Body of pancreas (tissue), 4 donors: Measurements from ENCODE around the gene UBR2. TPM values are rescaled to one million over a fixed set of nuclear protein-coding genes. Genes with fewer than 3 reads are reported as not detected.

Source experiments
- ATAC-seq: fragments of 150-250 bp; one replicate; pipeline ENCODE4 v1.9.1; 2016
- DNase-seq, 4 donors: peaks; one replicate each; pipeline ENCODE4 v3.0.0-alpha.2; 2019
- H3K27ac ChIP-seq, 4 donors: fragments of 200-600 bp; sonication (generic); 1 replicate in 3 of 4; 2 replicates in 1 of 4; pipeline versions ENCODE4 v1.5.1 to v1.6.1; 2016 to 2019; ENCODE audit warnings: mild to moderate bottlenecking in 1 of 4, mixed read lengths in 1 of 4, moderate library complexity in 1 of 4
- H3K27me3 ChIP-seq, 2 donors: fragments of 200-600 bp; sonication (generic); one replicate each; pipeline ENCODE4 v1.6.0; 2016; ENCODE audit warnings: mild to moderate bottlenecking in 1 of 2
- H3K36me3 ChIP-seq, 2 donors: fragments of 200-600 bp; sonication (generic); replicated peaks in 1 of 2; 2 replicates each; pipeline ENCODE4 v1.5.1; 2016; ENCODE audit warnings: low read depth in 2 of 2; ENCODE audit not compliant: insufficient read depth in 1 of 2
- H3K4me1 ChIP-seq: fragments of 200-600 bp; sonication (generic); one replicate; pipeline ENCODE4 v1.6.0; 2016
- H3K4me3 ChIP-seq, 2 donors: fragments of 200-600 bp; sonication (generic); 1 replicate in 1 of 2; 2 replicates in 1 of 2; pipeline ENCODE4 v1.5.1; 2016 to 2019
- H3K9me3 ChIP-seq, 3 donors: fragments of 200-600 bp; sonication (generic); 1 replicate in 2 of 3; 2 replicates in 1 of 3; pipeline ENCODE4 v1.5.1; 2016
- POLR2A ChIP-seq, 3 donors: fragments of 450-650 bp; IDR thresholded peaks; one replicate each; pipeline ENCODE4 v1.6.1; 2016; ENCODE audit warnings: antibody characterized with exemption in 3 of 3, mild to moderate bottlenecking in 2 of 3
- WGBS, 2 donors: methylation state at CpG; one replicate each; pipeline ENCODE4 v1.1.5; 2017; 5-methylcytosine and 5-hydroxymethylcytosine counted together
- intact Hi-C: fragments of 100-400 bp; cut with DNase I; formaldehyde crosslinking; loops from one replicate; pipeline ENCODE4 v1.15.1; 2023
- total RNA-seq, 2 donors: library from RNA; depleted of rRNA; stranded (reverse); fragments of >200 nt; gene quantifications; one replicate each; pipeline ENCODE4 v1.1.0, GENCODE V29; 2016
- TF ChIP-seq, protein P1 (sequence below), 7 experiments: fragments of 450-650 bp in 4 of 7; fragments of 200-600 bp in 3 of 7; sonication (generic) in 3 of 7; IDR thresholded peaks; one replicate each; pipeline ENCODE4 v1.5.1; 2016 to 2019; ENCODE audit warnings: antibody characterized with exemption in 7 of 7

UBR2 gene
- total RNA-seq, 2 donors from 2014 or later: 19.4 to 23.9 TPM

DNA sequence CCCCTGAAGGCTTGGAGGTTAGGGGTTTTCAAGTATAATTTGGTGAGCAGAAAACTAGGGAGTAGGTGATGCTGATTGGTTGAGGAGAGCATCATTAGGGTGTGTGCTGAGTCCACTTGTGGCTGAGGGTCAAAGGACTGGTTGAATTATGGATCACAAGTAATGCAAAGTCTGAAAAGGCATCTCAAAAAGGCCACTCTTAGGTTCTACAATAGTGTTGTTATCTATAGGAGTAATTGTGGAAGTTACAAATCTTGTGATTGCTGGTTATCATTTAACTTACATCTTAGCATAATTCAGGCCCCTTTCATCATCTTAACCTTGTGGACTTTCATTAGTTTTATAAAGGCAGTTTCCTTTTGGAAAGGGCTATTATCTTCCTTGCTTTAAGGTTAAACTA lies 60.8 kb downstream of the UBR2 start:
- Histone ChIP-seq H3K9me3 (no peaks in the 10 kb centered on the region), H3K27me3 (no peaks in the 10 kb centered on the region), H3K4me3 (no peak overlapping the region), H3K27ac (no peak overlapping the region), H3K36me3 (peaks cover 0 to 3% of the 10 kb centered on the region in 2 donors), H3K4me1 (peaks cover 15% of the 10 kb centered on the region)
- DNase-seq: no peak
- no peak for TF ChIP-seq POLR2A (IDR thresholded peaks at IDR 0.05)
- TF ChIP-seq, protein P1, sequence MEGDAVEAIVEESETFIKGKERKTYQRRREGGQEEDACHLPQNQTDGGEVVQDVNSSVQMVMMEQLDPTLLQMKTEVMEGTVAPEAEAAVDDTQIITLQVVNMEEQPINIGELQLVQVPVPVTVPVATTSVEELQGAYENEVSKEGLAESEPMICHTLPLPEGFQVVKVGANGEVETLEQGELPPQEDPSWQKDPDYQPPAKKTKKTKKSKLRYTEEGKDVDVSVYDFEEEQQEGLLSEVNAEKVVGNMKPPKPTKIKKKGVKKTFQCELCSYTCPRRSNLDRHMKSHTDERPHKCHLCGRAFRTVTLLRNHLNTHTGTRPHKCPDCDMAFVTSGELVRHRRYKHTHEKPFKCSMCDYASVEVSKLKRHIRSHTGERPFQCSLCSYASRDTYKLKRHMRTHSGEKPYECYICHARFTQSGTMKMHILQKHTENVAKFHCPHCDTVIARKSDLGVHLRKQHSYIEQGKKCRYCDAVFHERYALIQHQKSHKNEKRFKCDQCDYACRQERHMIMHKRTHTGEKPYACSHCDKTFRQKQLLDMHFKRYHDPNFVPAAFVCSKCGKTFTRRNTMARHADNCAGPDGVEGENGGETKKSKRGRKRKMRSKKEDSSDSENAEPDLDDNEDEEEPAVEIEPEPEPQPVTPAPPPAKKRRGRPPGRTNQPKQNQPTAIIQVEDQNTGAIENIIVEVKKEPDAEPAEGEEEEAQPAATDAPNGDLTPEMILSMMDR (IDR thresholded peaks at IDR 0.05): no peak
- ATAC-seq: no peak
- intact Hi-C loops: no loop called here

DNA sequence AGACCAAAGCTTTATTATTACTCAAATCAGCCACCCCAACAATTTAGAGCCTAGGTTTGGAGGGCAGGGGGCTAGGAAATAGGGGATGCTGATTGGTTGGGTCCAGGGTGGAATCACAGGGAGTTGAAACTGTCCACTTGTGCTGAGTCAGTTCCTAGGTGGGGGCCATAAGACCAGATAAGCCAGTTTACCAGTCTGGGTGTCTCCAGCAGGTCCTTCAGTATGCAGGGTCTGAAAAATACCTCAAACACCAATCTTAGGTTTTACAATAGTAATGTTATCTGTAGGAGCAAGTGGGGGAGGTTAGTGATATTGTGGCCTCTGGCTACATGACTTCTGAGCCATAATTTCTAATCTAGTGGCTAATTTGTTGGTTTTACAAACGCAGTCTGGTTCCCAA lies 63.2 kb downstream of the UBR2 start:
- DNase-seq (no peak), ATAC-seq (no peak)
- no peaks in the 10 kb centered on the region for H3K27me3 ChIP-seq
- 72 to 88% methylated on average over 1 of the region's 1 CpG for WGBS, 2 donors
- peaks cover 15% of the 10 kb centered on the region for H3K4me1 ChIP-seq
- H3K27ac ChIP-seq: peak overlapping the region in 1 of 4 donors; percentile 33
- H3K9me3 ChIP-seq: no peaks in the 10 kb centered on the region
- intact Hi-C loops: no loop called here
- no peak for TF ChIP-seq POLR2A (IDR thresholded peaks at IDR 0.05)
- TF ChIP-seq, protein P1 (IDR thresholded peaks at IDR 0.05): no peak
- H3K36me3 ChIP-seq: peaks cover 0 to 8% of the 10 kb centered on the region in 2 donors
- no peak overlapping the region for H3K4me3 ChIP-seq

DNA sequence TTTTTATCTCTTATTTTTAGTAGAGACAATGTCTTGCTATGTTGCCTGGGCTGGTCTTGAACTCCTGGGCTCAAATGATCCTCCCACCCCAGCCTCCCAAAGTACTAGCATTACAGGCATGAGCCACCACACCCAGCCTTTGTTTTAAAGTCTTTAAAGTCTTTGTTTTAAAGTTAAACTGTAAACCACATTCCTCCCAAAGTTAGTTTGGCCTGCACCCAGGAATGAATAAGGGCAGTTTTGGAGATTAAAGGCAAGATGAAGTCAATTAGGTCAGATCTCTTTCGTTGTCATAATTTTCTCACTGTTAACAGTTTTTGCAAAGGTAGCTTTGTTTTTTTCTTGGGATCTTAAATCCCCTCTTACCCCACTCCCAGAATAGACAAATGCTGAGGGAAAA lies 63.8 kb downstream of the UBR2 start:
- no peak for DNase-seq
- WGBS, 2 donors: 29 to 42% methylated on average over 1 of the region's 1 CpG
- TF ChIP-seq, protein P1 (IDR thresholded peaks at IDR 0.05): no peak
- no peak for TF ChIP-seq POLR2A (IDR thresholded peaks at IDR 0.05)
- no peaks in the 10 kb centered on the region for H3K9me3 ChIP-seq
- intact Hi-C loops: no loop called here
- no peak overlapping the region for H3K4me3 ChIP-seq
- peaks cover 15% of the 10 kb centered on the region for H3K4me1 ChIP-seq
- peak; percentile 35 for ATAC-seq
- peaks cover 0 to 8% of the 10 kb centered on the region in 2 donors for H3K36me3 ChIP-seq
- peak overlapping the region in 1 of 4 donors; percentile 33 for H3K27ac ChIP-seq
- no peaks in the 10 kb centered on the region for H3K27me3 ChIP-seq

DNA sequence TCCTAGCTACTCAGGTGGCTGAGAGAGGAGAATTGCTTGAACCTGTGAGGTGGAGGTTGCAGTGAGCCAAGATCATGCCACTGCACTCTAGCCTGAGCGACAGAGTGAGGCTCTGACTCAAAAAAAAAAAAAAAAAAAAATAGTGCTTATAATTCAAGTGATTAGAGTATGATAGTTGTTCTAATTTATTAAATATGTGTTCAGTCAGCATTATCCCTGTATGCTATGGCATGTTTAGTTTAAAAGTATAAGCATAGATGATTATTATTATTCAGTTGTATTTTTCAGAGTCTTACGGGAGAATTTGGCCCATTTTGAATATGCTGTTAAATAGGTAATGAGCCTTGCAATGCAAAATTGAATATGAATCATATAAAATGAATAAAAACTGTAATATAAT lies 64.8 kb downstream of the UBR2 start:
- Histone ChIP-seq H3K27me3 (no peaks in the 10 kb centered on the region), H3K9me3 (no peaks in the 10 kb centered on the region), H3K4me1 (peaks cover 15% of the 10 kb centered on the region), H3K27ac (peak overlapping the region in 1 of 4 donors; percentile 33), H3K36me3 (peaks cover 0 to 15% of the 10 kb centered on the region in 2 donors), H3K4me3 (no peak overlapping the region)
- no peak for TF ChIP-seq POLR2A (IDR thresholded peaks at IDR 0.05)
- TF ChIP-seq, protein P1 (IDR thresholded peaks at IDR 0.05): no peak
- no peak for DNase-seq
- ATAC-seq: no peak
- intact Hi-C loops: no loop called here
- WGBS, 2 donors: 92 to 99% methylated on average over 2 of the region's 2 CpGs

DNA sequence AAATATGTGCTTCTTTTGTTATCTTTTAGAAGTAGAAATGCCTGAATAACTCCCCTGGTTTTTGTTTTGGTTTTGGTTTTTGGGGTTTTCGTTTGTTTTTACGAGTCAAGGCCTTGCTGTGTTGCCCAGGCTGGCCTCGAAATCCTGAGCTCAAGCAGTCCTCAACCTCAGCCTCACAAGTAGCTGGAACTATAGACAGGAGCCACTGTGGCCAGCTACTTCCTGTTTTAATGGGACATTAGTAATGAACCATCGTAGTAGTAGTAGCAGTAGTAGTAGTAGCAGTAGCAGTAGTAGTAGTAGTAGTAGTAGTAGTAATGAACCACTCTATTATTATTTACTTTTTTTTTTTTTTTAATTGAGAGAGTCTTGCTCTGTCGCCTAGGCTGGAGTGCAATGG lies 66.0 kb downstream of the UBR2 start:
- no peaks in the 10 kb centered on the region for H3K27me3 ChIP-seq
- no peaks in the 10 kb centered on the region for H3K9me3 ChIP-seq
- DNase-seq: no peak
- WGBS, 2 donors: 87 to 92% methylated on average over 5 of the region's 5 CpGs
- peaks cover 15% of the 10 kb centered on the region for H3K4me1 ChIP-seq
- TF ChIP-seq, protein P1 (IDR thresholded peaks at IDR 0.05): no peak
- no peak for TF ChIP-seq POLR2A (IDR thresholded peaks at IDR 0.05)
- peaks cover 0 to 18% of the 10 kb centered on the region in 2 donors for H3K36me3 ChIP-seq
- no peak for ATAC-seq
- no peak overlapping the region for H3K4me3 ChIP-seq
- intact Hi-C loops: no loop called here
- H3K27ac ChIP-seq: no peak overlapping the region
